ENCODE measurements around the gene RFWD3. TPM values are rescaled to one million over a fixed set of nuclear protein-coding genes. Genes with fewer than 3 reads are reported as not detected.

Gene RFWD3, protein sequence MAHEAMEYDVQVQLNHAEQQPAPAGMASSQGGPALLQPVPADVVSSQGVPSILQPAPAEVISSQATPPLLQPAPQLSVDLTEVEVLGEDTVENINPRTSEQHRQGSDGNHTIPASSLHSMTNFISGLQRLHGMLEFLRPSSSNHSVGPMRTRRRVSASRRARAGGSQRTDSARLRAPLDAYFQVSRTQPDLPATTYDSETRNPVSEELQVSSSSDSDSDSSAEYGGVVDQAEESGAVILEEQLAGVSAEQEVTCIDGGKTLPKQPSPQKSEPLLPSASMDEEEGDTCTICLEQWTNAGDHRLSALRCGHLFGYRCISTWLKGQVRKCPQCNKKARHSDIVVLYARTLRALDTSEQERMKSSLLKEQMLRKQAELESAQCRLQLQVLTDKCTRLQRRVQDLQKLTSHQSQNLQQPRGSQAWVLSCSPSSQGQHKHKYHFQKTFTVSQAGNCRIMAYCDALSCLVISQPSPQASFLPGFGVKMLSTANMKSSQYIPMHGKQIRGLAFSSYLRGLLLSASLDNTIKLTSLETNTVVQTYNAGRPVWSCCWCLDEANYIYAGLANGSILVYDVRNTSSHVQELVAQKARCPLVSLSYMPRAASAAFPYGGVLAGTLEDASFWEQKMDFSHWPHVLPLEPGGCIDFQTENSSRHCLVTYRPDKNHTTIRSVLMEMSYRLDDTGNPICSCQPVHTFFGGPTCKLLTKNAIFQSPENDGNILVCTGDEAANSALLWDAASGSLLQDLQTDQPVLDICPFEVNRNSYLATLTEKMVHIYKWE
- 11.5 and 20.2 TPM in 2 replicates for total RNA-seq

DNA sequence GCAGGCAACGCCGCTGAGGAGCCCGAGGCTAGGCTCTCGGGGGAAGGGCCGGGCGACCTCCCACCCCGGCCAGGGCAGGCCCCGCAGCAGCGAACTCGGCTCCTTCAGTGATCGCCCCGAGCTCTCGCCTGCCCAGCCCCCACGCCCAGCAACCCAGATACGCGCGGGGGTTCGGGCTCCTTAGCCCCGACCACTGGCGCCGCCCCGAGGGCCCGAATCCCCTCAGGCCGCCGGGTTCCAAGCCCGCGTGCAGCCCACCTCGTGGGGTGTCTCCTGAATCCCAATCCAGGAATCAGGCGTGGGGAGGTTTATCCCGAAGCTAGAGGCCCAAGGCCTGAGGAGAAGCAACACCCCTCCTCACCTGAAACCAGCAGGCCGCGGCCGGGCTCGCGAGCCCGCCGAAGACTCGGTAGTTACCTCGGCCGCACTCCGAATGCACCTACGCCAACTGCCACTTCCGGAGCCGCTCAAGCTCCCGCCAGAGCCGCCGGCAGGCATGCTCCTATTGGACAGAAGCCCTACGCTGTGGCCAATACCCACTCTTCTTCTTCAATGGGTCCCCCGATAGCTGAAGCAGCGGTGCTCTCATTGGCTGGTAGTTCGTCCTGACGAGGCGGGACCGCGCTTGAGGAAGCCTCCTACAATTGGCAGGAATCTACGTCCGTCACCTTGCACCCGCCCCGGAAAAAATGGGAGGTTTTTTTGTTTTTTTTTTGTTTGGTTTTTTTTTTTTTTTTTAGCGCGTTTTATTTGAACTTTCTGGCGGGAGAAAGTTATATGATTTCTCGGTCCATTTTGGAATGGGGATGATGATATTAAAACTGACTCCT is at the start of gene RFWD3:
RFWD3 (minus strand) TSS at position 453 of the 830 bp plus-strand sequence. CDS start 5,428 bp downstream, outside the sequence.

DNA sequence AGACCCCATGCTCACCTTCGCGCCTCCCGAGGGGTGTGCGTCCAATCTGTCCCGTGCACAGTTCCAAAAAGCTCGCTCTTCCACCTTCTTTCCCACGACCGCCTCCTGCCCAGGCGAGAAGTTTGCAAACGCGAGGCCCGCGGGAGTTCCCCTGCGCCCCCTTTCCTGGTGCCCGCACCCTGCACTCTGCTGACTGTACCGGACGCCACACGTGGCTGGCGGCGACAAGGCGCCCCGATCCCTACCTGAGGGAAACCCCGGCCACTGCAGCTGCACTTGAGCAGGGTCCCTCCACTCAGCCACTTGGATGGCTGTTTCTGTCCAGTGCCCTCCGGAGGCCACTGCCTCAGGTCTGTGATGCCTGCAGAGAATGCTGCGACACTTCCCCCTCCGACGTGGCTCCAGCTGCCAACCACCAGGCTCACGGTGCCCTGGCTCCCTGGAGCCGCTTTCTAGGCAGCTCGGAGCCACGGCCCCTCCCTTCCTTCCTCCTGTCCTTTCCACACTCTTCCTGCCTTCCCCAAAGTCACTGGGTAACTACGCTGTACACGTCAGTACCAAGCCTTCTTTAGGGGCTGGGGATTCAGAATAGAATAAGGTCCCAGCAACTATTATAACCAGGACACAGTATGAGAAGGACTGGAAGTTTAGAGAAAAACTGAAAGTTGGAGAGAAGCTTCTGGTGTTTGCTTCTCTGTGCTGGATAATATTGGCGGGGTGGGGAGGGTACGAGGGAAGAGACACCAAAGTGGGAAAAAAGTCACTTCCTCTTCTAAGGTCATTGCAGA is 34.0 kb upstream of the RFWD3 start, which contains the start of gene MLKL:
MLKL (minus strand) TSS at position 425 of the 788 bp plus-strand sequence. CDS start 5,105 bp downstream, outside the sequence.

DNA sequence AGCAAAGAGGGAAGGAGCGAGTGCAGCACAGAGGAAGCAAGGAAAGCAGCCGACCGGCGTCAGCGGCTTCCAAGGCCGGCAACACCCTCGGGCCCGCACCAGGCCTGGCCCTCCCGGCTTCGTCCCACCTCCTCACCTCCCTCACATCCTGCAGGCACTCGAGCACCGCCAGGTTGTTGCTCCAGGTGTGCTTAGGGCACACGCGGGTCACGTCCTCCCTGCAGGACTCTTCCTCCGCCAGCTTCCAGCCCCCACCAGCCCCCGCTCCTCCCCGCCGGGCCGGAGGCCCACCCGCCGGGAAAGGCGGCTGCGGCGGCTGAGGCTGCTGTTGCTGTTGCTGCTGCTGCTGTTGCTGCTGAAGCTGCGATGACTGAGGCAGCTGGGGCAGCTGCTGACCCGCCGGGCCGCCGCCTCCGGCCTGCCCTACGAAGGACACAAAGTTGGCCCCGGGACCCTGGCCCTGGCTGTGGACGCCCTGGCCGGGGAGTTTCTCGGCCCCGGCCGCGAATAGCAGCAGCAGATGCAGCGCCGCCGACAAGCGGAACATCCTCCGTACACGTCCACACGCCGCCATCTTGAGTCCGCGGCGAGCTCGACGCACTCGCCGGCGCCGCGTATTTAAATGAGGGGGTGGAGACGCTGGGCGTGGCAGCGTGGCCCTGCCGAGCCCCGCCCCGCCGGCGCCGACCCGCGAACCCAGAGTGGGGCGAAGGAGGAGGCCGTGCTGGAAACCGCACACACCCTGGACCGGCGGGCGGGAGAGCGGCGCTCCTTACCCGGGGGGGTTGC is 60.0 kb downstream of the RFWD3 start, which contains the start of gene GLG1:
GLG1 (minus strand) TSS at position 594 of the 789 bp plus-strand sequence; CDS start at position 574, 20 bp downstream.

Other genes with a start within 250 kb of the RFWD3 start
- not detected in 2 replicates for gene CLEC18B, start 245.4 kb downstream of the RFWD3 start, total RNA-seq
- gene GLG1, start 59.8 kb downstream of the RFWD3 start, total RNA-seq, result 120 and 136 TPM in 2 replicates
- gene MLKL, start 34.0 kb upstream of the RFWD3 start, total RNA-seq, result 13.0 and 13.6 TPM in 2 replicates
- gene FA2H, start 107.9 kb upstream of the RFWD3 start, total RNA-seq, result not detected in 2 replicates

Data from myometrial cell (primary cell).